ENCODE measurements around the gene ARAF. TPM values are rescaled to one million over a fixed set of nuclear protein-coding genes. Genes with fewer than 3 reads are reported as not detected.

The ARAF gene
- total and polyA plus RNA-seq, 2 of the 8 experiments (the other 6 are each of a cell fraction or from before 2014, with no cell fraction given): 39.0 to 45.2 TPM

DNA sequence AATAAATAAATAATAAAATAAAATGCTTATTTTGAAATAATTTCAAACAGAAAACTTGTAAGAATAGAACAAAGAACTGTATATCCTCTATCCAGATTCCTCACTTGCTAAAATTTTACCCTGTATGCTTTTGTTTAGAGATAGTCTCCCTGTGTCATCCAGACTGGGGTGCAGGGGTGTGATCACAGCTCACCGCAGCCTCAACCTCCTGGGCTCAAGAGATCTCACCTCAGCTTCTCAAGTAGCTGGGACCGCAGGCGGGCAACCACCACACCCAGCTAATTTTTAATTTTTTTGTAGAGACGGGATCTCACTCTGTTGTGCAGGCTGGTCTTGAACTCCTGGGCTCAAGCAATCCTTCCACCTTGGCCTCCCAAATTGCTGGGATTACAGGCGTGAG lies 17.5 kb upstream of the ARAF start:
- Histone ChIP-seq H2BK12ac (ENCODE audit: low read depth, low read length) (no peak overlapping the region), H3K4me1 (replicated peaks in 1 of 4; ENCODE audit: control insufficient read depth in 3 of 4, insufficient read depth in 4 of 4, low read length in 3 of 4) (no peaks in the 10 kb centered on the region), H4K8ac (ENCODE audit: extremely low read depth, insufficient read depth, low read length) (no peak overlapping the region), H3K4me2 (ENCODE audit: insufficient read depth in 1 of 2, low read depth in 2 of 2, low read length in 2 of 2) (no peak overlapping the region), H3K79me1 (ENCODE audit: low read depth, low read length) (no peaks in the 10 kb centered on the region), H3K79me2 (ENCODE audit: control insufficient read depth in 1 of 2, insufficient read depth in 2 of 2, low read length in 2 of 2) (no peaks in the 10 kb centered on the region), H2BK15ac (ENCODE audit: low read length) (no peak overlapping the region), H3K36me3 (ENCODE audit: control insufficient read depth in 2 of 4, insufficient read depth in 4 of 4, low read length in 3 of 4) (no peaks in the 10 kb centered on the region), H2AFZ (ENCODE audit: low read length) (no peak overlapping the region), H2BK20ac (ENCODE audit: low read length) (no peak overlapping the region), H4K5ac (ENCODE audit: insufficient read length, low read depth, low read length) (no peak overlapping the region), H3K9ac (replicated peaks in 1 of 4; ENCODE audit: extremely low read depth in 1 of 4, low read depth in 3 of 4, low read length in 3 of 4) (no peak overlapping the region), H3K27ac (ENCODE audit: low read depth, low read length) (no peak overlapping the region), H3K14ac (ENCODE audit: insufficient read length) (no peak overlapping the region), H3K27me3 (replicated peaks in 1 of 4; ENCODE audit: control insufficient read depth in 3 of 4, extremely low read depth in 1 of 4, insufficient read depth in 3 of 4, low read length in 3 of 4) (no peaks in the 10 kb centered on the region), H2BK120ac (replicated peaks; ENCODE audit: low read depth, low read length) (no peak overlapping the region), H3K9me3 (ENCODE audit: insufficient read depth in 2 of 2, low read depth in 1 of 2, low read length in 1 of 2) (no peaks in the 10 kb centered on the region), H3K4me3 (ENCODE audit: extremely low read depth in 1 of 4, insufficient read depth in 2 of 4, low read depth in 3 of 4, low read length in 4 of 4) (no peak overlapping the region), H3K4ac (replicated peaks; ENCODE audit: insufficient read length, low read depth, low read length) (no peak overlapping the region), H4K91ac (replicated peaks; ENCODE audit: insufficient read length, low read length) (no peak overlapping the region), H2BK5ac (ENCODE audit: low read depth, low read length) (no peak overlapping the region), H3K56ac (replicated peaks; ENCODE audit: insufficient read length, low read depth, low read length) (no peak overlapping the region), H3K23me2 (ENCODE audit: low read depth, low read length) (no peaks in the 10 kb centered on the region), H3K18ac (ENCODE audit: extremely low read depth, low read length) (no peak overlapping the region), H2AK5ac (ENCODE audit: low read depth, low read length) (no peak overlapping the region), H4K20me1 (replicated peaks in 1 of 2; ENCODE audit: control insufficient read depth in 1 of 2, insufficient read depth in 2 of 2, low read length in 2 of 2) (no peaks in the 10 kb centered on the region), H3K23ac (ENCODE audit: insufficient read length) (no peak overlapping the region)
- FAIRE-seq (no peak), DNase-seq (ENCODE audit: low read depth in 1 of 2, low spot score in 2 of 2) (no peak)
- 94% methylated on average over 5 of the region's 5 CpGs; no CpG with 5 or more reads in 1 of the 2 experiments for whole genome bisulfite sequencing, 2 experiments (ENCODE audit: extremely low coverage in 1 of 2, insufficient coverage in 1 of 2, insufficient read length in 1 of 2, insufficient replicate concordance in 2 of 2, low coverage in 1 of 2, low lambda C conversion rate in 2 of 2, missing lambda C conversion rate in 1 of 2)
- POLR2A ChIA-PET (ENCODE audit: partially characterized antibody): no interaction called here
- CTCF ChIA-PET (ENCODE audit: partially characterized antibody): no interaction called here
- TF ChIP-seq ASH2L (IDR thresholded peaks at IDR 0.05; ENCODE audit: low read length): no peak
- TF ChIP-seq, protein P1, sequence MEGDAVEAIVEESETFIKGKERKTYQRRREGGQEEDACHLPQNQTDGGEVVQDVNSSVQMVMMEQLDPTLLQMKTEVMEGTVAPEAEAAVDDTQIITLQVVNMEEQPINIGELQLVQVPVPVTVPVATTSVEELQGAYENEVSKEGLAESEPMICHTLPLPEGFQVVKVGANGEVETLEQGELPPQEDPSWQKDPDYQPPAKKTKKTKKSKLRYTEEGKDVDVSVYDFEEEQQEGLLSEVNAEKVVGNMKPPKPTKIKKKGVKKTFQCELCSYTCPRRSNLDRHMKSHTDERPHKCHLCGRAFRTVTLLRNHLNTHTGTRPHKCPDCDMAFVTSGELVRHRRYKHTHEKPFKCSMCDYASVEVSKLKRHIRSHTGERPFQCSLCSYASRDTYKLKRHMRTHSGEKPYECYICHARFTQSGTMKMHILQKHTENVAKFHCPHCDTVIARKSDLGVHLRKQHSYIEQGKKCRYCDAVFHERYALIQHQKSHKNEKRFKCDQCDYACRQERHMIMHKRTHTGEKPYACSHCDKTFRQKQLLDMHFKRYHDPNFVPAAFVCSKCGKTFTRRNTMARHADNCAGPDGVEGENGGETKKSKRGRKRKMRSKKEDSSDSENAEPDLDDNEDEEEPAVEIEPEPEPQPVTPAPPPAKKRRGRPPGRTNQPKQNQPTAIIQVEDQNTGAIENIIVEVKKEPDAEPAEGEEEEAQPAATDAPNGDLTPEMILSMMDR (IDR thresholded peaks at IDR 0.05; ENCODE audit: control extremely low read depth in 1 of 3, insufficient read depth in 1 of 3, low read depth in 1 of 3, low read length in 3 of 3): no peak
- no peak for TF ChIP-seq CBX8 (IDR thresholded peaks at IDR 0.05; ENCODE audit: borderline replicate concordance, low read depth, low read length)
- no peak for TF ChIP-seq GTF2F1 (IDR thresholded peaks at IDR 0.05; ENCODE audit: borderline replicate concordance, low read depth, low read length)
- no peak for TF ChIP-seq SP4 (IDR thresholded peaks at IDR 0.05; ENCODE audit: low read length)
- TF ChIP-seq RAD21 (IDR thresholded peaks at IDR 0.05 in 1 of 2, conservative IDR thresholded peaks at IDR 0.05 in 1 of 2; ENCODE audit: low read depth in 2 of 2, low read length in 2 of 2): no peak
- no peak for TF ChIP-seq MAFK (IDR thresholded peaks at IDR 0.05; ENCODE audit: low read depth, low read length)
- no peak for TF ChIP-seq FOSL1 (IDR thresholded peaks at IDR 0.05; ENCODE audit: insufficient read depth, low read depth, low read length)
- no peak for TF ChIP-seq RBBP5 (IDR thresholded peaks at IDR 0.05; ENCODE audit: borderline replicate concordance, low read depth, low read length)
- no peak for TF ChIP-seq EGR1 (IDR thresholded peaks at IDR 0.05; ENCODE audit: borderline replicate concordance, low read depth, low read length)
- TF ChIP-seq SIN3A (conservative IDR thresholded peaks at IDR 0.05 in 1 of 2, IDR thresholded peaks at IDR 0.05 in 1 of 2; ENCODE audit: low read depth in 1 of 2, low read length in 2 of 2): no peak

Data from H1 (cell line).